Measurements from ENCODE around the gene KRT1.

The KRT1 gene

GRCh38 chr12:52688481-52688880 lies 8.3 kb upstream of the KRT1 start:
- TF ChIP-seq CTCF (IDR thresholded peaks at IDR 0.05; ENCODE audit: insufficient read depth, missing control alignments), result no peak
- FAIRE-seq (no peak), DNase-seq (ENCODE audit: insufficient read length, low spot score) (no peak)

DNA sequence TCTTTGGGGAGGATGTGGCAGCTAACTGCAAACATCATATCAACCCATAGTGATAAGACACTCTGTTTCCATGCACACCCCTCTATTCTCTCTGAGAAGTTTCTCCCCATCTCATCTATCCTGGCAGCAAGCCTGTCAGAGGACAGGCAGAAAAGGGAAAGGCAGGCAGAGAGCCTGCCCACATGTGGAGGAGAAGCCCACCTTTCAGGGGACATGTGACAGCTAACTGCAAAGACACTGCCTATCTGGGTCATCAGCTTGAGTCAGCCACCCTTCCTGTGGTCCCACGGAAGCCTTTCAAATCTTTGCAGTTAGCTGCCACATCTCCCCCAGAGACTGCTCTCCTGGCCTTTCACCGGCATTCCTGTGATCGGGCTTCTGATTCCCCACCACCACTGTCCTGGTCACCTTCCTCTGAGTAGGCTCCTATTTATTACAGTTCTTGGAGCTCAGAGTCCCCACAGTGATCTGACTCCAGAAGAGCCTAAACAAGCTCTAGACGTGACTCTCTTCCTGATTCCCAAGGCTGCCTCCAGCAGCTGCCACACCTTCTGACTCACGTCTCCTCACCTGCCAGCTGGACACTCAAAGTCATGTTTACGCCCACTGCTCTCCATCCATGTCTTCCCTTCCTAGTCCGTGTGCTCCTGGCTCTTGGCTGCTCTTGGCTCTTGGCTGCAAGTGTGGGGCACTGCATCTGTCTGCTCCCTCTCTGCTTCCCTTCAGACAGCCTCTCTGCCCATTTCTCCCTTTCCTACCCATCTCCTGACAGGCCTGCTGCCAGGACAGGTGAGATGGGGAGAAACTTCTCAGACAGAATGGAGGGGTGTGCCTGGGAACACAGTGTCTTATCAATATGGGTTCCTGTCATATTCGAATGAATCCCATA lies 7.5 kb upstream of the KRT1 start:
- no peak for DNase-seq (ENCODE audit: insufficient read length, low spot score)
- no peak for FAIRE-seq
- TF ChIP-seq CTCF (IDR thresholded peaks at IDR 0.05; ENCODE audit: insufficient read depth, missing control alignments), result no peak

DNA sequence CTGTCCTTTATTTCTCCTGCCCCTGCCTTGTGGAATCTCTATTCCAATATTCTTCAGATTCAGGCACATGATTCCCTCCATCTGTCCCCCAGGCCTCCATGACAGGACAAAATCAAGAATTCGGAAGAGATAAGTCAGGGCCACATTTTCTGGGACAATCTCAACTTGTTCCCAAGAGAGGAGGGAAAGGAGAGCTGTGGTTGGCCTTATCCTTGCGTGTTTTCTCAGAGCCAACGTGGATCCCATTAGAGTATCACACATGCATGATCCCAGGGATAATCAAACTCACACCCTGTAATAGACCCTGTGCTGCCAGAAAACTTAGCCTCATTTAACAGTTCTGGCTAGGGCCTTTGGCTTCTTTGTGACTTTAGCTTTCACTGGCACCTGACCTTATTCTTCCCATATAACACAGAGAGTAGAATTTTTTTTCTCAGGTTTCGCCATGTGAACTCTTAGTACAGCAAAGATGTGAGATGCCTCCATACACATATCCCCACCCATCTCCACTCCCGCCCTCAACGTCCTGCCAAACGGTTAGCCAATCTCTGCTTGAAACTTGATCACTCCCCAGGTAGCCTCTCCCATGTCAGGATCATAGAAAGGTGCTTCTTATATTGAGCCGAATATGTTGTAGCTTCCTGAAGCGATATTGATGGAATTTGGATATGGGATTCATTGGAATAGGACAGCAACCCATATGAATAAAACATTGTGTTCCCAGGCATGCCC lies 6.7 kb upstream of the KRT1 start:
- FAIRE-seq (no peak), DNase-seq (ENCODE audit: insufficient read length, low spot score) (no peak)
- TF ChIP-seq CTCF (IDR thresholded peaks at IDR 0.05; ENCODE audit: insufficient read depth, missing control alignments), result no peak

- FAIRE-seq (no peak), DNase-seq (ENCODE audit: insufficient read length, low spot score) (no peak)
- TF ChIP-seq CTCF (IDR thresholded peaks at IDR 0.05; ENCODE audit: insufficient read depth, missing control alignments), result no peak
Observed at GRCh38 chr12:52686063-52686462, 5.9 kb upstream of the KRT1 start.

DNA sequence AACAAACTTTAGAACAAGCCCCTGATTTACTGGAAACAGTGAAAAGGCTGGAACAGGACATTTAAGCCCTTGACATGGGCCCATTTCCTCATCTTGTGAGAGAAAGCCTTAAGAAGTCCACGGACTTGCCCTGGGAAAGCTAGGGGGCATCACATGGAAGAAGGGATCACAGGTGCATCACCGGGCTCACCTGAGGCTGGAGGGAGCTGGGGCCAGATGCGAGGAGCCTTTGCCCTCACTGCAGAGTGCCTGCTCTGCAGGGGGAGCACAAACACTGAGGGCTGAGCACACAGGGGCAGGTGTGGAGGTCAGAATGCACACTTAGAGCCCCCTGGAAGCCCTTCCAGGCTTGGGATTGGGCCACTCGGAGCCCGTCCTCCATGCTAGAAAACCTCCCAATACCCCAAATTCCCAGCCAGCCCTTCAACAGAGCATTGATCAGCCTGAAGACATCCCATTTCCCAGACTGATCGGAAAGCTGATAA lies 5.2 kb upstream of the KRT1 start:
- FAIRE-seq (no peak), DNase-seq (ENCODE audit: insufficient read length, low spot score) (no peak)
- TF ChIP-seq CTCF (IDR thresholded peaks at IDR 0.05; ENCODE audit: insufficient read depth, missing control alignments), result no peak

- DNase-seq (ENCODE audit: insufficient read length, low spot score), result no peak
- FAIRE-seq, result no peak
- TF ChIP-seq CTCF (IDR thresholded peaks at IDR 0.05; ENCODE audit: insufficient read depth, missing control alignments), result no peak
Observed at GRCh38 chr12:52684431-52684830, 4.2 kb upstream of the KRT1 start.

Measured in D721Med (cell line).